ENCODE measurements around the gene HEATR9.

Gene HEATR9

GRCh38 chr17:35894206-35894605, 25.5 kb upstream of the HEATR9 start:
- no peak for DNase-seq (ENCODE audit: low spot score)

- DNase-seq (ENCODE audit: low spot score) = no peak
Measured at GRCh38 chr17:35893751-35894150, 25.1 kb upstream of the HEATR9 start.

- DNase-seq (ENCODE audit: low spot score) = no peak
Measured at GRCh38 chr17:35892091-35893035, 23.7 kb upstream of the HEATR9 start.

- DNase-seq (ENCODE audit: low spot score) = no peak
Measured at GRCh38 chr17:35891269-35891668, 22.6 kb upstream of the HEATR9 start.

- no peak for DNase-seq (ENCODE audit: low spot score)
Measured at GRCh38 chr17:35890774-35891155, 22.1 kb upstream of the HEATR9 start.

GRCh38 chr17:35889818-35890773, 21.4 kb upstream of the HEATR9 start:
- DNase-seq (ENCODE audit: low spot score) = no peak

GRCh38 chr17:35889241-35889640, 20.6 kb upstream of the HEATR9 start:
- DNase-seq (ENCODE audit: low spot score) = no peak

- DNase-seq (ENCODE audit: low spot score) = no peak
Measured at GRCh38 chr17:35879773-35880654, 11.3 kb upstream of the HEATR9 start, which contains the start of gene CCL5. Gene CCL5, minus strand, starts transcription at chr17:35880360.

- no peak for DNase-seq (ENCODE audit: low spot score)
Measured at GRCh38 chr17:35878361-35878760, 9.7 kb upstream of the HEATR9 start.

- no peak for DNase-seq (ENCODE audit: low spot score)
Measured at GRCh38 chr17:35877345-35878029, 8.8 kb upstream of the HEATR9 start.

GRCh38 chr17:35876534-35876933, 7.8 kb upstream of the HEATR9 start:
- no peak for DNase-seq (ENCODE audit: low spot score)

- no peak for DNase-seq (ENCODE audit: low spot score)
Measured at GRCh38 chr17:35875800-35876139, 7.1 kb upstream of the HEATR9 start.

GRCh38 chr17:35875072-35875799, 6.5 kb upstream of the HEATR9 start:
- no peak for DNase-seq (ENCODE audit: low spot score)

GRCh38 chr17:35872196-35872980, 3.7 kb upstream of the HEATR9 start:
- DNase-seq (ENCODE audit: low spot score) = no peak

- no peak for DNase-seq (ENCODE audit: low spot score)
Measured at GRCh38 chr17:35870906-35871819, 2.5 kb upstream of the HEATR9 start.

GRCh38 chr17:35867574-35867973, 1.1 kb downstream of the HEATR9 start:
- DNase-seq (ENCODE audit: low spot score) = no peak

- no peak for DNase-seq (ENCODE audit: low spot score)
Measured at GRCh38 chr17:35866341-35866950, 2.2 kb downstream of the HEATR9 start.

Measured in hepatic stellate cell (primary cell).